ENCODE data around the gene PLIN3. TPM values are rescaled to one million over a fixed set of nuclear protein-coding genes. Genes with fewer than 3 reads are reported as not detected.

Gene PLIN3
- total and polyA plus RNA-seq, 2 of the 4 experiments (the other 2 are of a cell fraction): 147 to 246 TPM

DNA sequence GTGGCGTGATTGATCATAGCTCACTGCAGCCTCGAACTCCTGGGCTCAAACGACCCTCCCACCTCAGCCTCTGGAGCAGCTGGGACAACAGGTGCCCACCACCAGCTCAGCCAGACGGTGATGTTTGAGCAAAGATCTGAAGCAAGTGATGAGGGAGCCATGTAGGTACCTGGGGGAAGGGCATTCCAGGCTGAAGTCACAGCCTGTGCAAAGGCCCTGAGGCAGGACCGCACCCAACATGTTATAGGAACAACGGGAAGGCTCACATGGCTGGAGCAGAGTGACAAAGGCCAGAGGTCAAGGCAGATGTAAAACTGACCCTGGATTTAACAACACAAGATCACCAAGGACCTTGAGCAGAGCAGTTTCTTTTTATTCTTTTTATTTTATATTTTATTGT lies 61.1 kb downstream of the PLIN3 start:
- Histone ChIP-seq H3K36me3 (ENCODE audit: control insufficient read depth, insufficient read depth, low read length) (no peaks in the 10 kb centered on the region), H3K4ac (ENCODE audit: low read depth, low read length) (no peak overlapping the region), H3K27ac (ENCODE audit: insufficient read depth, low read length) (no peak overlapping the region), H3K4me2 (ENCODE audit: low read depth, low read length) (no peak overlapping the region), H4K8ac (ENCODE audit: low read depth in 2 of 2, low read length in 2 of 2) (no peak overlapping the region), H3K9me3 (ENCODE audit: control insufficient read depth, insufficient read depth, low read length) (no peaks in the 10 kb centered on the region), H3K4me1 (ENCODE audit: control insufficient read depth, insufficient read depth, low read length) (no peaks in the 10 kb centered on the region), H3K79me1 (ENCODE audit: low read depth in 1 of 2, low read length in 2 of 2) (no peaks in the 10 kb centered on the region), H3K18ac (ENCODE audit: low read depth, low read length) (no peak overlapping the region), H3K56ac (ENCODE audit: extremely low read depth, insufficient read depth, low read length) (no peak overlapping the region), H2BK15ac (ENCODE audit: low read depth, low read length) (no peak overlapping the region), H3K23ac (ENCODE audit: low read depth, low read length) (no peak overlapping the region), H2BK20ac (ENCODE audit: low read depth, low read length) (no peak overlapping the region), H4K91ac (ENCODE audit: insufficient read depth, low read depth, low read length) (no peak overlapping the region), H2AFZ (replicated peaks; ENCODE audit: low read length, poor library complexity) (no peak overlapping the region), H3K27me3 (ENCODE audit: control insufficient read depth, insufficient read depth, low read length) (no peaks in the 10 kb centered on the region), H3K9ac (ENCODE audit: low read depth, low read length) (no peak overlapping the region), H4K20me1 (ENCODE audit: insufficient read depth, low read length) (no peaks in the 10 kb centered on the region), H3K4me3 (ENCODE audit: insufficient read depth, low read depth, low read length) (no peak overlapping the region), H2AK5ac (ENCODE audit: low read depth, low read length) (0 out of 2 replicates have a peak overlapping the region, but pooled peaks have one; percentile 28), H2BK5ac (ENCODE audit: low read depth, low read length, poor library complexity, severe bottlenecking) (no peak overlapping the region), H4K5ac (ENCODE audit: low read depth, low read length) (no peak overlapping the region), H3K14ac (replicated peaks; ENCODE audit: low read depth, low read length) (no peak overlapping the region), H3K9me1 (ENCODE audit: insufficient read depth, low read length) (no peaks in the 10 kb centered on the region), H2AK9ac (replicated peaks; ENCODE audit: low read depth, low read length, poor library complexity) (no peak overlapping the region), H2BK120ac (ENCODE audit: low read depth, low read length) (no peak overlapping the region)
- ATAC-seq (ENCODE audit: low read depth) (no peak), DNase-seq (no peak)
- in situ Hi-C loops (cut with MboI; ENCODE audit: low sequenced_read_pairs) (loop anchor here (5.0 kb wide), 2 partner anchors 106 to 226 kb away; no protein-coding TSS in a partner anchor), dilution Hi-C loops (cut with HindIII; ENCODE audit: low sequenced_read_pairs, unreplicated experiment) (no loop called here), intact Hi-C loops (cut with micrococcal nuclease) (no loop called here)
- BruUV-seq (replicated peaks): no TSS peak
- ChIA-PET CTCF (interaction anchor here (0.6 to 1.0 kb wide), 2 partner anchors 67 to 121 kb away, joined by 4 read pairs; no protein-coding TSS in a partner anchor), POLR2A (ENCODE audit: unreplicated experiment) (interaction anchor here (0.6 kb wide), 1 partner anchor 44 kb away, joined by 4 read pairs; no protein-coding TSS in a partner anchor)
- WGBS, 2 experiments (ENCODE audit: extremely low coverage in 2 of 2, insufficient read length in 1 of 2): no CpG with 5 or more reads among the region's 6 CpGs
- no peak for TF ChIP-seq MAZ (IDR thresholded peaks at IDR 0.05; ENCODE audit: borderline replicate concordance, low read depth, low read length)
- no peak for TF ChIP-seq RCOR1 (IDR thresholded peaks at IDR 0.05; ENCODE audit: insufficient replicate concordance, low read length)
- no peak for TF ChIP-seq CHD1 (IDR thresholded peaks at IDR 0.05; ENCODE audit: low read depth, low read length)
- TF ChIP-seq RFX5 (IDR thresholded peaks at IDR 0.05; ENCODE audit: low read depth, low read length): no peak
- no peak for TF ChIP-seq FOS (IDR thresholded peaks at IDR 0.05; ENCODE audit: low read depth, low read length)
- TF ChIP-seq CEBPB (IDR thresholded peaks at IDR 0.05; ENCODE audit: low read depth, low read length): no peak
- TF ChIP-seq, protein P1, sequence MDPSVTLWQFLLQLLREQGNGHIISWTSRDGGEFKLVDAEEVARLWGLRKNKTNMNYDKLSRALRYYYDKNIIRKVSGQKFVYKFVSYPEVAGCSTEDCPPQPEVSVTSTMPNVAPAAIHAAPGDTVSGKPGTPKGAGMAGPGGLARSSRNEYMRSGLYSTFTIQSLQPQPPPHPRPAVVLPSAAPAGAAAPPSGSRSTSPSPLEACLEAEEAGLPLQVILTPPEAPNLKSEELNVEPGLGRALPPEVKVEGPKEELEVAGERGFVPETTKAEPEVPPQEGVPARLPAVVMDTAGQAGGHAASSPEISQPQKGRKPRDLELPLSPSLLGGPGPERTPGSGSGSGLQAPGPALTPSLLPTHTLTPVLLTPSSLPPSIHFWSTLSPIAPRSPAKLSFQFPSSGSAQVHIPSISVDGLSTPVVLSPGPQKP (IDR thresholded peaks at IDR 0.05; ENCODE audit: borderline replicate concordance, low read depth, low read length): no peak
- TF ChIP-seq, protein P2, sequence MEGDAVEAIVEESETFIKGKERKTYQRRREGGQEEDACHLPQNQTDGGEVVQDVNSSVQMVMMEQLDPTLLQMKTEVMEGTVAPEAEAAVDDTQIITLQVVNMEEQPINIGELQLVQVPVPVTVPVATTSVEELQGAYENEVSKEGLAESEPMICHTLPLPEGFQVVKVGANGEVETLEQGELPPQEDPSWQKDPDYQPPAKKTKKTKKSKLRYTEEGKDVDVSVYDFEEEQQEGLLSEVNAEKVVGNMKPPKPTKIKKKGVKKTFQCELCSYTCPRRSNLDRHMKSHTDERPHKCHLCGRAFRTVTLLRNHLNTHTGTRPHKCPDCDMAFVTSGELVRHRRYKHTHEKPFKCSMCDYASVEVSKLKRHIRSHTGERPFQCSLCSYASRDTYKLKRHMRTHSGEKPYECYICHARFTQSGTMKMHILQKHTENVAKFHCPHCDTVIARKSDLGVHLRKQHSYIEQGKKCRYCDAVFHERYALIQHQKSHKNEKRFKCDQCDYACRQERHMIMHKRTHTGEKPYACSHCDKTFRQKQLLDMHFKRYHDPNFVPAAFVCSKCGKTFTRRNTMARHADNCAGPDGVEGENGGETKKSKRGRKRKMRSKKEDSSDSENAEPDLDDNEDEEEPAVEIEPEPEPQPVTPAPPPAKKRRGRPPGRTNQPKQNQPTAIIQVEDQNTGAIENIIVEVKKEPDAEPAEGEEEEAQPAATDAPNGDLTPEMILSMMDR (conservative IDR thresholded peaks at IDR 0.05; ENCODE audit: low read depth, low read length): no peak
- TF ChIP-seq MAFK (IDR thresholded peaks at IDR 0.05; ENCODE audit: low read depth, low read length): no peak
- TF ChIP-seq BHLHE40 (IDR thresholded peaks at IDR 0.05; ENCODE audit: low read depth, low read length): no peak
- TF ChIP-seq RAD21 (IDR thresholded peaks at IDR 0.05; ENCODE audit: low read length): no peak
- no peak for TF ChIP-seq MXI1 (IDR thresholded peaks at IDR 0.05; ENCODE audit: borderline replicate concordance, low read depth, low read length)
- TF ChIP-seq POLR2A (IDR thresholded peaks at IDR 0.05; ENCODE audit: low read depth, low read length): no peak
- TF ChIP-seq NFE2L2 (IDR thresholded peaks at IDR 0.05; ENCODE audit: low read depth, low read length): no peak
- no peak for TF ChIP-seq SMC3 (IDR thresholded peaks at IDR 0.05; ENCODE audit: low read depth, low read length)

Data from IMR-90 (cell line).